Peyer's patch (tissue), 4 donors: ENCODE data around the gene TCEAL1.

Source experiments
- POLR2A ChIP-seq, 2 donors: fragments of 450-650 bp; IDR thresholded peaks; one replicate each; pipeline ENCODE4 v1.5.1; 2017; ENCODE audit warnings: antibody characterized with exemption in 2 of 2, mild to moderate bottlenecking in 2 of 2, moderate library complexity in 2 of 2
- TF ChIP-seq, protein P1 (sequence below), 6 experiments: fragments of 450-650 bp in 4 of 6; fragments of 200-600 bp in 2 of 6; sonication (generic) in 1 of 6; IDR thresholded peaks; one replicate each; pipeline ENCODE4 v1.5.1; 2017 to 2019; ENCODE audit warnings: antibody characterized with exemption in 6 of 6, mild to moderate bottlenecking in 3 of 6, moderate library complexity in 1 of 6

DNA sequence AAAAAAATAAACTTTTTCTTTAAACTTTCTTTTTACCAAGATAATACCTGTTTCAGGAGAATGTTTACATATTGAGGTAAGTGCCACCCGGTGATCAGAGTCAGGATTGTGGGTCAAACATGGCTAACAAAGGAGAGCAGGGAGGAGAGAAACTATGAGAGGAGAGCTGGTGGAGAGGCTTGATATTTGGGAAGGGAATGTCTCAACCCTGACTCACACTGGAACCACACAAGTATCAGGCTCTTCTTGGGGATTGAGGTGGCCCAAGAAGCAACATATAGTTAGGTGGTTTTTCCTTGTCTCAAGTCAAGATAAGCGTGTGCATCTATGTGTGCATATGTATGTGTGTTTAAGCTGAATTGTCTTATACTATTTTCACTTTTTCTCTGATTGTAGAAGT, 6.7 kb downstream of the TCEAL1 start:
- TF ChIP-seq, protein P1, sequence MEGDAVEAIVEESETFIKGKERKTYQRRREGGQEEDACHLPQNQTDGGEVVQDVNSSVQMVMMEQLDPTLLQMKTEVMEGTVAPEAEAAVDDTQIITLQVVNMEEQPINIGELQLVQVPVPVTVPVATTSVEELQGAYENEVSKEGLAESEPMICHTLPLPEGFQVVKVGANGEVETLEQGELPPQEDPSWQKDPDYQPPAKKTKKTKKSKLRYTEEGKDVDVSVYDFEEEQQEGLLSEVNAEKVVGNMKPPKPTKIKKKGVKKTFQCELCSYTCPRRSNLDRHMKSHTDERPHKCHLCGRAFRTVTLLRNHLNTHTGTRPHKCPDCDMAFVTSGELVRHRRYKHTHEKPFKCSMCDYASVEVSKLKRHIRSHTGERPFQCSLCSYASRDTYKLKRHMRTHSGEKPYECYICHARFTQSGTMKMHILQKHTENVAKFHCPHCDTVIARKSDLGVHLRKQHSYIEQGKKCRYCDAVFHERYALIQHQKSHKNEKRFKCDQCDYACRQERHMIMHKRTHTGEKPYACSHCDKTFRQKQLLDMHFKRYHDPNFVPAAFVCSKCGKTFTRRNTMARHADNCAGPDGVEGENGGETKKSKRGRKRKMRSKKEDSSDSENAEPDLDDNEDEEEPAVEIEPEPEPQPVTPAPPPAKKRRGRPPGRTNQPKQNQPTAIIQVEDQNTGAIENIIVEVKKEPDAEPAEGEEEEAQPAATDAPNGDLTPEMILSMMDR (IDR thresholded peaks at IDR 0.05), result no peak
- TF ChIP-seq POLR2A (IDR thresholded peaks at IDR 0.05), result no peak
